Ovary (tissue), 3 donors: ENCODE data around the gene TBX2.

ENCODE experiments used
- EP300 ChIP-seq: sonication (generic); formaldehyde crosslinking; IDR thresholded peaks from one replicate; pipeline ENCODE4 v1.6.1; 2017; ENCODE audit warnings: antibody characterized with exemption
- POLR2A ChIP-seq: fragments of 450-650 bp; IDR thresholded peaks from one replicate; pipeline ENCODE4 v1.6.1; 2017; ENCODE audit warnings: antibody characterized with exemption, mild to moderate bottlenecking, moderate library complexity
- TF ChIP-seq, protein P1 (sequence below), 3 donors: fragments of 450-650 bp in 2 of 3; fragments of 200-600 bp in 1 of 3; IDR thresholded peaks; one replicate each; pipeline versions ENCODE4 v1.5.1 to v1.8.0; 2016 to 2022; ENCODE audit warnings: antibody characterized with exemption in 3 of 3, mild to moderate bottlenecking in 1 of 3
- donor health status: DM: no; HTN: no; CAD: no.

DNA sequence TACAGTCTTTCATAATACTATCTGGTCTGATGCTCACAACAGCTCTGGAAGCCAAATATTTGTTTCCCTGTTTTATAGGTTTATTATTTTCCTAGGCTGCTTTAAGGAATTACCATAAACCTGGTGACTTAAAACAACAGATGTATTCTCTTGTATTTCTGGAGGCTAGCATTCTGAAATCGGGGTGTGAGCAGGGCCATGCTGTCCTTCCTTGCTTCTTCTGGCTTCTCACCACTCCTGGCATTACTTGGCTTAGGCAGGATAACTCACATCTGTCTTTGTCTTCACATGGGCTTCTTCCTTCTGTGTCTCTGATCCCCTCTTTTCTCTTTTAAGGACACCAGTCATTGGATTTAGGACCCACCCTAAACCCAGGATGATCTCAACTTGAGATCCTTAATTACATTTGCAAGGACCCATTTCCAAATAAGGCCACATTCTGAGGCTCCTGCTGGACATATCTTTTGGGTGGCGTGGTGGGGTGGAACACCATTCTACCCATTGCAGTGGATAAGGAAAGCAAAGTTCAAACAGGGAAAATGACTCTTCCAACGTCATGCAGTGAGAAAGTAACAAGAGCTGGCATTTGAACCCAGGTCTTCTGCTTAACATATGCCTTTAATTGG lies 39.2 kb upstream of the TBX2 start:
- TF ChIP-seq EP300 = no peak
- TF ChIP-seq, protein P1, sequence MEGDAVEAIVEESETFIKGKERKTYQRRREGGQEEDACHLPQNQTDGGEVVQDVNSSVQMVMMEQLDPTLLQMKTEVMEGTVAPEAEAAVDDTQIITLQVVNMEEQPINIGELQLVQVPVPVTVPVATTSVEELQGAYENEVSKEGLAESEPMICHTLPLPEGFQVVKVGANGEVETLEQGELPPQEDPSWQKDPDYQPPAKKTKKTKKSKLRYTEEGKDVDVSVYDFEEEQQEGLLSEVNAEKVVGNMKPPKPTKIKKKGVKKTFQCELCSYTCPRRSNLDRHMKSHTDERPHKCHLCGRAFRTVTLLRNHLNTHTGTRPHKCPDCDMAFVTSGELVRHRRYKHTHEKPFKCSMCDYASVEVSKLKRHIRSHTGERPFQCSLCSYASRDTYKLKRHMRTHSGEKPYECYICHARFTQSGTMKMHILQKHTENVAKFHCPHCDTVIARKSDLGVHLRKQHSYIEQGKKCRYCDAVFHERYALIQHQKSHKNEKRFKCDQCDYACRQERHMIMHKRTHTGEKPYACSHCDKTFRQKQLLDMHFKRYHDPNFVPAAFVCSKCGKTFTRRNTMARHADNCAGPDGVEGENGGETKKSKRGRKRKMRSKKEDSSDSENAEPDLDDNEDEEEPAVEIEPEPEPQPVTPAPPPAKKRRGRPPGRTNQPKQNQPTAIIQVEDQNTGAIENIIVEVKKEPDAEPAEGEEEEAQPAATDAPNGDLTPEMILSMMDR (IDR thresholded peaks at IDR 0.05) = no peak
- TF ChIP-seq POLR2A = no peak
